H9 (cell line): Measurements from ENCODE around the gene ANGPTL7. TPM values are rescaled to one million over a fixed set of nuclear protein-coding genes. Genes with fewer than 3 reads are reported as not detected.

Experiments
- DNase-seq: peaks from one replicate; pipeline ENCODE4 v3.0.0-alpha.2; 2017
- H2AFZ ChIP-seq: one replicate; pipeline ENCODE4 v1.6.1; 2013; ENCODE audit warnings: mild to moderate bottlenecking, low read length, control low read depth, moderate library complexity
- H2AK5ac ChIP-seq: 2 replicates; pipeline ENCODE4 v1.6.1; 2013; ENCODE audit warnings: low read length, control low read depth, mixed read lengths; ENCODE audit not compliant: insufficient read length
- H2BK120ac ChIP-seq: one replicate; pipeline ENCODE4 v1.6.1; 2013; ENCODE audit warnings: low read depth, mild to moderate bottlenecking, low read length, control low read depth, inconsistent platforms; ENCODE audit not compliant: poor library complexity, severe bottlenecking
- H2BK12ac ChIP-seq: 2 replicates; pipeline ENCODE4 v1.6.1; 2013; ENCODE audit warnings: low read length, control low read depth, mixed read lengths, low read depth; ENCODE audit not compliant: insufficient read length
- H2BK15ac ChIP-seq: 2 replicates; pipeline ENCODE4 v1.6.1; 2013; ENCODE audit warnings: low read depth, low read length, control low read depth
- H2BK20ac ChIP-seq: one replicate; pipeline ENCODE4 v1.6.1; 2013; ENCODE audit warnings: low read depth, mild to moderate bottlenecking, low read length, control low read depth, inconsistent platforms; ENCODE audit not compliant: poor library complexity, severe bottlenecking
- H2BK5ac ChIP-seq: 2 replicates; pipeline ENCODE4 v1.6.1; 2013; ENCODE audit warnings: low read length, control low read depth, mixed read lengths; ENCODE audit not compliant: insufficient read length
- H3K14ac ChIP-seq: 2 replicates; pipeline ENCODE4 v1.6.1; 2013; ENCODE audit warnings: low read length, control low read depth; ENCODE audit not compliant: insufficient read depth
- H3K18ac ChIP-seq: 2 replicates; pipeline ENCODE4 v1.6.1; 2013; ENCODE audit warnings: low read depth, mild to moderate bottlenecking, mixed read lengths, low read length, control low read depth; ENCODE audit not compliant: insufficient read length
- H3K23ac ChIP-seq: 2 replicates; pipeline ENCODE4 v1.6.1; 2013; ENCODE audit warnings: low read length, control low read depth, mixed read lengths, low read depth; ENCODE audit not compliant: insufficient read length
- H3K23me2 ChIP-seq: 2 replicates; pipeline ENCODE4 v1.6.1; 2013; ENCODE audit warnings: low read depth, mild to moderate bottlenecking, mixed read lengths, low read length, control low read depth; ENCODE audit not compliant: insufficient read length, poor library complexity, severe bottlenecking
- H3K27ac ChIP-seq: 2 replicates; pipeline ENCODE4 v1.5.1; 2013; ENCODE audit warnings: low read length, control low read depth, mixed read lengths, low read depth; ENCODE audit not compliant: insufficient read length
- H3K27me3 ChIP-seq: 2 replicates; pipeline ENCODE4 v1.6.1; 2013; ENCODE audit warnings: low read length, control low read depth, inconsistent platforms; ENCODE audit not compliant: insufficient read depth
- H3K4ac ChIP-seq: 2 replicates; pipeline ENCODE4 v1.6.1; 2013; ENCODE audit warnings: low read depth, mild to moderate bottlenecking, control low read depth, inconsistent platforms, low read length, moderate library complexity
- H3K4me1 ChIP-seq: 2 replicates; pipeline ENCODE4 v1.6.1; 2013; ENCODE audit warnings: low read length, control low read depth, inconsistent platforms; ENCODE audit not compliant: insufficient read depth
- H3K4me2 ChIP-seq: 2 replicates; pipeline ENCODE4 v1.6.1; 2013; ENCODE audit warnings: low read length, control low read depth, mixed read lengths; ENCODE audit not compliant: insufficient read length, insufficient read depth
- H3K56ac ChIP-seq: 2 replicates; pipeline ENCODE4 v1.6.1; 2013; ENCODE audit warnings: low read depth, mild to moderate bottlenecking, mixed read lengths, low read length, control low read depth; ENCODE audit not compliant: insufficient read length
- H3K79me1 ChIP-seq: 2 replicates; pipeline ENCODE4 v1.6.1; 2013; ENCODE audit warnings: low read depth, mild to moderate bottlenecking, moderate library complexity, low read length, control low read depth, inconsistent platforms; ENCODE audit not compliant: insufficient read depth, poor library complexity, severe bottlenecking
- H3K79me2 ChIP-seq: 2 replicates; pipeline ENCODE4 v1.6.1; 2013; ENCODE audit warnings: low read length, control low read depth, inconsistent platforms; ENCODE audit not compliant: insufficient read depth
- H3K9ac ChIP-seq: 2 replicates; pipeline ENCODE4 v1.6.1; 2013; ENCODE audit warnings: low read length, control low read depth, mixed read lengths; ENCODE audit not compliant: insufficient read length; ENCODE audit errors: extremely low read depth
- H3K9me3 ChIP-seq: one replicate; pipeline ENCODE4 v1.6.1; 2013; ENCODE audit warnings: low read depth, low read length, inconsistent platforms; ENCODE audit not compliant: control insufficient read depth
- H3T11ph ChIP-seq: one replicate; pipeline ENCODE4 v1.6.1; 2013; ENCODE audit warnings: mild to moderate bottlenecking, low read length, control low read depth, inconsistent platforms
- H4K20me1 ChIP-seq: one replicate; pipeline ENCODE4 v1.6.1; 2013; ENCODE audit not compliant: control insufficient read depth, insufficient read length, insufficient read depth
- H4K5ac ChIP-seq: 2 replicates; pipeline ENCODE4 v1.6.1; 2013; ENCODE audit warnings: low read depth, mild to moderate bottlenecking, mixed read lengths, low read length, control low read depth; ENCODE audit not compliant: insufficient read length
- H4K8ac ChIP-seq: replicated peaks from 2 replicates; pipeline ENCODE4 v1.6.1; 2013; ENCODE audit warnings: low read length, control low read depth, mixed read lengths, low read depth; ENCODE audit not compliant: insufficient read length
- H4K91ac ChIP-seq: 2 replicates; pipeline ENCODE4 v1.6.1; 2013; ENCODE audit warnings: low read depth, mild to moderate bottlenecking, moderate library complexity, mixed read lengths, low read length, control low read depth; ENCODE audit not compliant: insufficient read length
- H3K27ac Mint-ChIP-seq, 3 experiments: 2 replicates in 2 of 3; 3 replicates in 1 of 3; pipeline ENCODE4 v1.8.0; 2020 to 2021; ENCODE audit warnings: mixed read lengths in 3 of 3, mild to moderate bottlenecking in 1 of 3, moderate library complexity in 1 of 3
- H3K27me3 Mint-ChIP-seq: 2 replicates; pipeline ENCODE4 v1.8.0; 2021; ENCODE audit warnings: low read depth, mild to moderate bottlenecking, moderate library complexity, mixed read lengths
- H3K36me3 Mint-ChIP-seq, 3 experiments: 2 replicates in 2 of 3; 3 replicates in 1 of 3; pipeline ENCODE4 v1.8.0; 2020 to 2021; ENCODE audit warnings: low read depth in 3 of 3, mixed read lengths in 3 of 3; ENCODE audit not compliant: insufficient read depth in 1 of 3
- H3K4me1 Mint-ChIP-seq, 2 experiments: 2 replicates each; pipeline ENCODE4 v1.8.0; 2020; ENCODE audit warnings: mixed read lengths in 2 of 2
- H3K4me3 Mint-ChIP-seq, 2 experiments: 2 replicates in 1 of 2; 3 replicates in 1 of 2; pipeline ENCODE4 v1.8.0; 2020 to 2021; ENCODE audit warnings: mild to moderate bottlenecking in 2 of 2, mixed read lengths in 2 of 2, moderate library complexity in 1 of 2
- H3K9me3 Mint-ChIP-seq, 2 experiments: 2 replicates in 1 of 2; 3 replicates in 1 of 2; pipeline ENCODE4 v1.8.0; 2020; ENCODE audit warnings: mild to moderate bottlenecking in 2 of 2, mixed read lengths in 2 of 2, moderate library complexity in 1 of 2
- CTCF ChIP-seq: fragments of 200-600 bp; sonication (generic); conservative IDR thresholded peaks from 3 replicates; pipeline ENCODE4 v1.8.0; 2021; ENCODE audit warnings: antibody characterized with exemption, mild to moderate bottlenecking
- whole genome bisulfite sequencing: extraction: QIAGEN DNeasy Blood & Tissue Kit; methylation state at CpG from one replicate; pipeline ENCODE4 v1.1.7; 2013; ENCODE audit warnings: missing lambda C conversion rate, low lambda C conversion rate, mixed read lengths; ENCODE audit not compliant: insufficient read length; ENCODE audit errors: extremely low coverage; 5-methylcytosine and 5-hydroxymethylcytosine counted together
- total RNA-seq: library from RNA; stranded (reverse); gene quantifications from 2 replicates; pipeline ENCODE4 v1.2.1, GENCODE V29; 2021

Gene ANGPTL7
- total RNA-seq, 1 experiment from 2014 or later: not detected

- Histone ChIP-seq H4K8ac (no peak overlapping the region), H3K18ac (no peak overlapping the region), H3K14ac (no peak overlapping the region), H2BK120ac (no peak overlapping the region), H3K23ac (no peak overlapping the region), H3K27me3 (no peaks in the 10 kb centered on the region), H3K79me2 (no peaks in the 10 kb centered on the region), H4K20me1 (no peaks in the 10 kb centered on the region), H3K9ac (no peak overlapping the region), H3K9me3 (no peaks in the 10 kb centered on the region), H2BK15ac (no peak overlapping the region), H2AK5ac (no peak overlapping the region), H2AFZ (no peak overlapping the region), H3K79me1 (no peaks in the 10 kb centered on the region), H2BK5ac (no peak overlapping the region), H3K27ac (no peak overlapping the region), H3T11ph (no peak overlapping the region), H2BK20ac (no peak overlapping the region), H2BK12ac (no peak overlapping the region), H3K4me1 (no peaks in the 10 kb centered on the region), H3K56ac (no peak overlapping the region), H3K4ac (no peak overlapping the region), H4K5ac (no peak overlapping the region), H3K23me2 (no peaks in the 10 kb centered on the region), H3K4me2 (no peak overlapping the region), H4K91ac (no peak overlapping the region)
- 0 out of 7 replicates have a peak overlapping the region, but pooled peaks of 1 of the 3 experiments have one; percentile 0 for H3K27ac Mint-ChIP-seq
- no peaks in the 10 kb centered on the region for H3K9me3 Mint-ChIP-seq
- WGBS: no CpG with 5 or more reads among the region's 7 CpGs
- no peak for DNase-seq
- no peak for TF ChIP-seq CTCF
- peaks cover 0 to 7% (median 0%) of the 10 kb centered on the region in 3 experiments; a peak in 2 of 7 replicates for H3K36me3 Mint-ChIP-seq
- H3K4me1 Mint-ChIP-seq: peaks cover 0 to 4% of the 10 kb centered on the region in 2 experiments; a peak in 2 of 4 replicates
- H3K27me3 Mint-ChIP-seq: no peaks in the 10 kb centered on the region
- H3K4me3 Mint-ChIP-seq: no peak overlapping the region
Observed at GRCh38 chr1:11174261-11174942, 14.8 kb upstream of the ANGPTL7 start.
